HUES6 (cell line): ENCODE results near the gene A1BG.

Experiments
- H3K27ac ChIP-seq: 2 replicates; pipeline ENCODE4 v1.7.0; 2013; ENCODE audit warnings: low read depth, mild to moderate bottlenecking, low read length, inconsistent platforms
- H3K27me3 ChIP-seq: 2 replicates; pipeline ENCODE4 v1.6.1; 2013; ENCODE audit warnings: low read length; ENCODE audit not compliant: control insufficient read depth, insufficient read depth
- H3K36me3 ChIP-seq: 2 replicates; pipeline ENCODE4 v1.6.1; 2013; ENCODE audit warnings: low read length; ENCODE audit not compliant: control insufficient read depth, insufficient read depth
- H3K4me1 ChIP-seq: 2 replicates; pipeline ENCODE4 v1.6.1; 2013; ENCODE audit warnings: low read length; ENCODE audit not compliant: control insufficient read depth, insufficient read depth
- H3K4me3 ChIP-seq: 2 replicates; pipeline ENCODE4 v1.5.1; 2013; ENCODE audit warnings: low read depth, low read length
- H3K9ac ChIP-seq: one replicate; pipeline ENCODE4 v1.6.1; 2013; ENCODE audit warnings: mild to moderate bottlenecking, low read length
- H3K9me3 ChIP-seq: 2 replicates; pipeline ENCODE4 v1.6.1; 2013; ENCODE audit warnings: low read depth, low read length; ENCODE audit not compliant: control insufficient read depth, insufficient read depth

Gene A1BG

GRCh38 chr19:58368561-58369360 is 15.5 kb upstream of the A1BG start:
- H3K4me3 ChIP-seq = no peak overlapping the region
- H3K9ac ChIP-seq = no peak overlapping the region
- H3K27me3 ChIP-seq = no peaks in the 10 kb centered on the region
- H3K36me3 ChIP-seq = no peaks in the 10 kb centered on the region
- no peaks in the 10 kb centered on the region for H3K9me3 ChIP-seq
- no peaks in the 10 kb centered on the region for H3K4me1 ChIP-seq
- H3K27ac ChIP-seq = no peak overlapping the region

GRCh38 chr19:58367698-58368454 is 14.6 kb upstream of the A1BG start:
- H3K36me3 ChIP-seq = no peaks in the 10 kb centered on the region
- no peak overlapping the region for H3K4me3 ChIP-seq
- no peaks in the 10 kb centered on the region for H3K9me3 ChIP-seq
- H3K4me1 ChIP-seq = no peaks in the 10 kb centered on the region
- H3K27me3 ChIP-seq = no peaks in the 10 kb centered on the region
- H3K27ac ChIP-seq = no peak overlapping the region
- H3K9ac ChIP-seq = no peak overlapping the region

- Histone ChIP-seq H3K27me3 (no peaks in the 10 kb centered on the region), H3K4me3 (no peak overlapping the region), H3K4me1 (no peaks in the 10 kb centered on the region), H3K9me3 (no peaks in the 10 kb centered on the region), H3K27ac (no peak overlapping the region), H3K9ac (no peak overlapping the region), H3K36me3 (no peaks in the 10 kb centered on the region)
These were observed 13.5 kb upstream of the A1BG start for GRCh38 chr19:58366585-58367430.

DNA sequence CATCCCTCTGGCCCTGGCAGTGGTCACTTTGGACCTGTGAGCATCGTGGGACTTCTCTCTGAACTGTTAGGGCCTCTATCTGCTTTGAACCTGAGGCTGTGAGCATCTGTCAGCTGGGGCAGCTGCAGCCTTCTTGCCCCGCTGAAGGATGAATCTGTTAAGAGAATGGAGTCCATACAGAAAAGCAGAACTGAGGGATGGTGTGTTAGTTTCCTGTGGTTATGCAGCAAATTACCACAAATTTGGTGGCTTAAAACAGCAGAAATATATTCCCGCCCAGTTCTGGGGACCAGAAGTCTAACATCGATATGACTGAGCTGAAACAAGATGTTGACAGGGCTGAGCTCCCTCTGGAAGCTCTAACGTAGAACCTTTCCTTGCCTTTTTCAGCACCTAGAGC is 10.9 kb upstream of the A1BG start:
- H3K36me3 ChIP-seq = no peaks in the 10 kb centered on the region
- no peaks in the 10 kb centered on the region for H3K9me3 ChIP-seq
- H3K27me3 ChIP-seq = no peaks in the 10 kb centered on the region
- H3K4me1 ChIP-seq = no peaks in the 10 kb centered on the region; the same call in 1 of the 2 replicates
- no peak overlapping the region for H3K27ac ChIP-seq
- H3K4me3 ChIP-seq = no peak overlapping the region
- no peak overlapping the region for H3K9ac ChIP-seq

- Histone ChIP-seq H3K4me3 (peak within 1 kb of the TSS; percentile 92), H3K4me1 (peaks cover 6% of the 10 kb centered on the region), H3K9ac (peak within 1 kb of the TSS; percentile 94), H3K27me3 (no peaks in the 10 kb centered on the region), H3K9me3 (no peaks in the 10 kb centered on the region), H3K36me3 (no peaks in the 10 kb centered on the region), H3K27ac (peak within 1 kb of the TSS; percentile 91)
These were observed 9.1 kb upstream of the A1BG start, which contains the start of gene ZNF497 for GRCh38 chr19:58362272-58362994. Gene ZNF497, minus strand, starts transcription at chr19:58362751. Its CDS starts 5,116 bp downstream, at chr19:58357635.

DNA sequence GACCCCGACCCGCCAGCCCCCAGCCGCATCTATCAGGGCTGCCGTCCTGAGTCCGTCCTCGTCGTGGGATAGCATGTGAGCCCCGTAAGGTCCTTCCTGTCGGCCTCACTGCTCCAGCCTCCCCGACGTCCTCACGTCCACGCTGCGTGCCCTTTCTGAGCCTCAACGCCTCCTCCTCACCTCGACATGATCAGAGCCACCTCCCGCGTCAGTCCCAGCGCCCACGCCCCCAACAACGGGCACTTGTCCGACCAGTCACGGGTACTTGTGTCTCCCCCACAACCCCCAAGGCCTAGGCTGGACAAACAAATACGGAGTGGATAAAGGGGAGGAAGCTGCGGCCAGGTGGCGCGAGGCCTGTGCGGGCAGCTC is 8.6 kb upstream of the A1BG start:
- H3K4me1 ChIP-seq = peaks cover 8% of the 10 kb centered on the region
- H3K27ac ChIP-seq = peak overlapping the region; percentile 91
- H3K4me3 ChIP-seq = peak overlapping the region; percentile 92
- H3K36me3 ChIP-seq = no peaks in the 10 kb centered on the region
- no peaks in the 10 kb centered on the region for H3K27me3 ChIP-seq
- H3K9ac ChIP-seq = peak overlapping the region; percentile 94
- no peaks in the 10 kb centered on the region for H3K9me3 ChIP-seq

DNA sequence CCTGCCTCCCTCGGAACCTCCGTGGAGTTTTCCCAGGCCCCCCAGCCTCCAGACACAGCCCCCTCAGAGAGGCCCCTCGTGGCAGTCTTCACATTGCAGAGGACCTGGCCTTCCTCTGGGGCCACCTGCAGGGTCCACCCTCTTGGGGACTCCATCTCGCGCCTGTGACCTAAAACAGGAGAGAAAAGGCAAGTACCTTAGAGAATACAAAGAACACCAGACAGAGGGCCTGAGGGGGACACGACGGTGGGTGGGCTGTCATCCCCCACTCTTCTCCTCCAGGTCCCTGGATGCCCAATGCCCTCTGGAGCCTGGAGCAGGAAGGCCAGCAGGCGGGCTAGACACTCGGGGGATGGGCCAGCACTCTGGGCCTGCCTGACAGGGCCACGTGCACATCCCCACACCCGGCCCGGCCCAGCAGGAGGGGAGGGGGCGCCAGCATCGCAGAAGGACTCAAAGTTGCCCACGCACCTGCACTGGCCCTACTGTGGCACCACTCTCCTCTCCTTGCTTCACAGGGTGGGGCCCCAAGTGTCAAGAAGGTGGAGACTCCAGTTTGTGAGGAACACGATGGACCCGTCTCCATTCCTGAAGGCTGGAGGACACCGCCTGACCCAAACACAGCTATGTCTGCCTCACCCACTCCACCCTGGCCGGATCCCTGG is 4.3 kb upstream of the A1BG start:
- Histone ChIP-seq H3K4me3 (no peak overlapping the region), H3K9me3 (no peaks in the 10 kb centered on the region), H3K4me1 (peaks cover 8% of the 10 kb centered on the region), H3K27ac (no peak overlapping the region), H3K27me3 (no peaks in the 10 kb centered on the region; the same call in 1 of the 2 replicates), H3K36me3 (no peaks in the 10 kb centered on the region), H3K9ac (no peak overlapping the region)

DNA sequence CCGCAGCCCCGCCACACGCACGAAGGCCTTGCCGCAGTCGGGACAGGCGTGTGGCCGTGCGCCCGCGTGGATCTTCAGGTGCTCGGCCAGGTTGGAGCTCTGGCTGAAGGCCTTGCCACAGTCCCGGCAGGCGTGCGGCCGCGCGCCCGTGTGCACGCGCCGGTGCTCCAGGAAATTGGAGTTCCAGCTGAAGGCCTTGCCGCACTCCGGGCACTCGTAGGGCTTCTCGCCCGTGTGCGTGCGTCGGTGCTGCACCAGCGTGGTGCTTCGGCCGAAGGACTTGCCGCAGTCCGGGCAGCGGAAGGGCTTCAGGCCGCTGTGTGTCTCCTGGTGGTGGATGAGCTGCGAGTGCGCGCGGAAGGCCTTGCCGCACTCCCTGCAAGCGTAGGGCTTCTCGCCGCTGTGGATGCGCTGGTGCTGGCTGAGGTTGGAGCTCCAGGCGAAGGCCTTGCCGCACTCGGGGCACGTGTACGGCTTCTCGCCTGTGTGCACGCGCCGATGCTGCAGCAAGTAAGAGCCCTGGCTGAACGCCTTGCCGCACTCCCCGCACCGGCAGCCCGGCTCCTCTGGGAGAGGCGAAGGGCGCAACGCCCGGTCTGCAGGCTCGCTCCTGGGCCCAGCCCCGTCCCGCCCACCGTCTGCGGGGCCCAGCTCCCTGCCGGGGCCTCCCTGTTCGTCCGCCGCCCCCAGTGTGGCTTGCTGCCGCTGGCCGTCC is 3.6 kb upstream of the A1BG start:
- Histone ChIP-seq H3K36me3 (no peaks in the 10 kb centered on the region), H3K4me1 (peaks cover 8% of the 10 kb centered on the region), H3K27me3 (no peaks in the 10 kb centered on the region; the same call in 1 of the 2 replicates), H3K9me3 (no peaks in the 10 kb centered on the region), H3K9ac (no peak overlapping the region), H3K4me3 (peak overlapping the region; percentile 10; the same call in 1 of the 2 replicates), H3K27ac (no peak overlapping the region)

DNA sequence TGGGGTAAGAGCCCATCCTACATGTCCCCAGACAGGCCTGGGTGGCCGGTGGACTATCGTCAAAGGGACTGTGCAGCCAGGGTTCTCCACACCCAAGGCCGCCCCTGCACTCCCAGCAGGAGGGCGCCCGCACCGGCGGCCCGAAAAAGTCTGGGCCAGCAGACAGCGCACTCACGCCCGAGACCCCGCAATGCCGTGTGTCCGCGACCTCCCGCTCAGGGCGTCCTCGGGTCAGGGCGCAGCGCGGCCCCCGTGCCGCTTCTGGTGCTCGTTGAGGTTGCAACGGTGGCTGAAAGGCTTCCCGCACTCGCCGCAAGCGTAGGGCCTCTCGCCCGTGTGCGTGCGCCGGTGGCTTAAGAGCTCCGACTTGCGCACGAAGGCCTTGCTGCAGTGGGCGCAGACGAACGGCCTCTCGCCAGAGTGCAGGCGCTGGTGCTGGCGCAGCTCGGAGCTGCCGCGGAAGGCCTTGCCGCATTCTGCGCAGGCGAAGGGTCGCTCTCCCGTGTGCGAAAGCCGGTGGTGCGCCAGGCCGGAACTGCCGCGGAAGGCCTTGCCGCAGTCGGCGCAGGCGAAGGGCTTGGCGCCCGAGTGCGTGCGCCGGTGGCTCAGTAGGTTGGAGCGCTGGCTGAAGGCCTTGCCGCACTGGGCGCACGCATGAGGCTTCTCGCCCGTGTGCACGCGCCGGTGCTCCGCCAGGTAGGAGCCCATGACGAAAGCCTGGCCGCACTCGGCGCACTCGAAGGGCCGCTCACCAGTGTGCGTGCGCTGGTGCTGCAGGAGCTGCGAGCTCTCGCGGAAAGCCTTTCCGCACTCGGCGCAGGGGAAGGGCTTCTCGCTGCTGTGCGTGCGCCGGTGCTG is 2.8 kb upstream of the A1BG start:
- no peak overlapping the region for H3K9ac ChIP-seq
- no peaks in the 10 kb centered on the region; the same call in 1 of the 2 replicates for H3K36me3 ChIP-seq
- no peaks in the 10 kb centered on the region for H3K9me3 ChIP-seq
- no peaks in the 10 kb centered on the region; the same call in 1 of the 2 replicates for H3K27me3 ChIP-seq
- H3K4me3 ChIP-seq = peak overlapping the region; percentile 10; the same call in 1 of the 2 replicates
- H3K27ac ChIP-seq = no peak overlapping the region
- H3K4me1 ChIP-seq = peaks cover 8% of the 10 kb centered on the region
